GM23248 (cell line): ENCODE data around the gene ELAVL1.

Experiments used
- EZH2 ChIP-seq: fragments of 200-600 bp; sonication (generic); IDR thresholded peaks from 2 replicates; pipeline ENCODE4 v1.6.1; 2018; ENCODE audit warnings: antibody characterized with exemption, mild to moderate bottlenecking; ENCODE audit not compliant: insufficient read depth, poor library complexity, severe bottlenecking
- EZH2phosphoT487 ChIP-seq: fragments of 200-600 bp; sonication (generic); IDR thresholded peaks from 2 replicates; pipeline ENCODE4 v1.6.1; 2018; ENCODE audit warnings: antibody characterized with exemption, moderate library complexity, mild to moderate bottlenecking, low read depth; ENCODE audit not compliant: insufficient read depth

DNA sequence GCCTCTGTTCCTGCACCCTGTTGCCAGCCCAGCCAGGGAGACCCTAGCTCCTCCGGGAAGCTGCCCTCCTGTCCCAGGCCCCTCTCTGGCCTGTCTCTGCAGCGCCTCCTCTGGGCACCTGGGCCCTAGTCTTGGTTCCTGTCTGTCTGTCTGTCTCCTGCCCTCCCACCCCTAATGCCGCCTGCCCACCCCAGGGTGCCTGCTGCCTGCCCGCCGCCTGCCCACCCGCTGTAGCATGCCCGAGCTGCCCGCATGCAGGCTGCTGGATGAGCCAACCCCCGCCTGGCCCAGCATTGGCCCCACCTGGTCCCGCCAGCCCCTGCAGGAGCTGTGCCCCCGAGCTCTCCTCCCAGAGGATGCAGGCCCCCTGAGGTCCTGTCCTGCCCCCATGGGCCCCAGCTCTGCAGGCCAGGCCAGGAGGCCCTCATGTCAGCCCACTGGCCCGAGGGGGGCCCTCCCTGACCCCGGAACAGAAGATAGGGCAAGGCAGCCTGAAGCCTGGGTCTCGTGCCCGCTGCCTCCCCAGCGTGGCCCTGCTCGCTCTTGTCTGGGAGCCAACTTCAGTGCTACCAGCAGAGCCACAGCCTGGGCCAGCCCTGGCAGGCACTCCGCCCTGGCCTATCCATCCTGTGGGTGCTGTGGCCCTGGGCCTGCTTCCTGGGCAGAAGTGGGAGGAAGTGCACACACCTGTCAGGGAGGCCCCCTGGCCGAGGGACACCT, 96.5 kb downstream of the ELAVL1 start:
- TF ChIP-seq EZH2 (no peak), EZH2phosphoT487 (no peak)
